Measurements from ENCODE around the gene EIF2D.
"Not testable (repeated sequence)": the region's sequence is repeated elsewhere in the genome, so short reads cannot be mapped to it uniquely, and the experiment has no call there.

EIF2D gene

GRCh38 chr1:206589206-206589605, 23.1 kb downstream of the EIF2D start:
- no peak for DNase-seq (ENCODE audit: extremely low read depth in 1 of 2, low read depth in 1 of 2)

GRCh38 chr1:206588492-206588891, 23.8 kb downstream of the EIF2D start:
- DNase-seq (ENCODE audit: extremely low read depth in 1 of 2, low read depth in 1 of 2): no peak

GRCh38 chr1:206587904-206588303, 24.4 kb downstream of the EIF2D start:
- no peak for DNase-seq (ENCODE audit: extremely low read depth in 1 of 2, low read depth in 1 of 2)

DNA sequence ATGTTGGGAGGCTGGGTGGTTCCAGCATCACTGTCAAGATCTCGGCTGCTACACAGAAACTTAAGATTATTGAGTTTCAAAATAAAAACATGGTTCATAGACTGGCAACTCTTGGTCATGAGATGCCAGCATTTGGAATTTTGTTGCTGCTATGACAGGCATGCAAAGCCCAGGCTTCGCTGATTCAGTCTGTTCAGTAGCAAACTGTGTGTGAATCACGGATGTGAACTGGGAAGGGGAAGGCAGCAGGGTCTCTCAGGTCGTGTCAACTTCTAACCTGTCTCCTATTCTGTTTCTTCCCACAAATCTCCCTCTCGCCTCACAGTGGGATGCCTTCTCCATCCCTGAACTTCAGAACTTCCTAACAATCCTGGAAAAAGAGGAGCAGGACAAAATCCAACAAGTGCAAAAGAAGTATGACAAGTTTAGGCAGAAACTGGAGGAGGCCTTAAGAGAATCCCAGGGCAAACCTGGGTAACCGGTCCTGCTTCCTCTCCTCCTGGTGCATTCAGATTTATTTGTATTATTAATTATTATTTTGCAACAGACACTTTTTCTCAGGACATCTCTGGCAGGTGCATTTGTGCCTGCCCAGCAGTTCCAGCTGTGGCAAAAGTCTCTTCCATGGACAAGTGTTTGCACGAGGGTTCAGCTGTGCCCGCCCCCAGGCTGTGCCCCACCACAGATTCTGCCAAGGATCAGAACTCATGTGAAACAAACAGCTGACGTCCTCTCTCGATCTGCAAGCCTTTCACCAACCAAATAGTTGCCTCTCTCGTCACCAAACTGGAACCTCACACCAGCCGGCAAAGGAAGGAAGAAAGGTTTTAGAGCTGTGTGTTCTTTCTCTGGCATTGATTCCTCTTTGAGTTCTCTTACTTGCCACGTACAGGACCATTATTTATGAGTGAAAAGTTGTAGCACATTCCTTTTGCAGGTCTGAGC, 25.5 kb downstream of the EIF2D start:
- DNase-seq (ENCODE audit: extremely low read depth in 1 of 2, low read depth in 1 of 2): no peak

GRCh38 chr1:206584683-206585082, 27.6 kb downstream of the EIF2D start:
- DNase-seq (ENCODE audit: extremely low read depth in 1 of 2, low read depth in 1 of 2): no peak

GRCh38 chr1:206583707-206584648, 28.3 kb downstream of the EIF2D start:
- DNase-seq (ENCODE audit: extremely low read depth in 1 of 2, low read depth in 1 of 2): peak in 1 of 2 donors; percentile 80

DNA sequence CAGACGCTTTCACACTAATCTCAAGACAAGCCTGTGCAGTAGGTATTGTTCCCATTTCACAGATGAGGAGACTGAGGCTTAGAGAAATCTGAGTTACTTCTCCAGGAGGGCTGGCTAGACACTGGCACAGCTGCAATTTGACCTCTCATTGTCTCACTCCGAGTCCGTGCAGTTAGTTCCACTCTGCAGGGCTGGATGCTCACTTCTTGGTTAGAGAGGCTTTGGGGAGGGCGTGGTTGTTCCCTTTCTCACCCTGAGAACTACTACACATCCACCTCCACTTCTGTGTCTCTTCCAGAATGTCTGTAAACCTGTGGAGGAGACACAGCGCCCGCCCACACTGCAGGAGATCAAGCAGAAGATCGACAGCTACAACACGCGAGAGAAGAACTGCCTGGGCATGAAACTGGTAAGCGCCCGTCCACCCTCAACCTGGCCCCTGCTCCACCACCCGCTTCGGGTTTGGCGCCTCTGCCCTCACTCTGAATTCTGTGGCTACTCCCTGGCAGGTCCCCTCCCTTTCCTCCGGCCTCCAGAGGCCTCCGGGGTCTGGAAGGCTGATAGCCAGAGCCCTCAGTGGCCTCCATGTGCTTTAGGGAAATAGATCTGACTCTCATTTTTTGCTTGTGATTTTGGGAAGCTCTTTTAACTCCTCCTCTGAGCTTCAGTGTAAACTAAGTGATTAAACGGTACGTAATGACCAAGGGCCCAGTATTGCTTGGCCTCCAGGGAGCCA, 29.1 kb downstream of the EIF2D start:
- DNase-seq (ENCODE audit: extremely low read depth in 1 of 2, low read depth in 1 of 2): no peak

- DNase-seq (ENCODE audit: extremely low read depth in 1 of 2, low read depth in 1 of 2): no peak
These were observed 29.7 kb downstream of the EIF2D start for GRCh38 chr1:206582537-206582936.

DNA sequence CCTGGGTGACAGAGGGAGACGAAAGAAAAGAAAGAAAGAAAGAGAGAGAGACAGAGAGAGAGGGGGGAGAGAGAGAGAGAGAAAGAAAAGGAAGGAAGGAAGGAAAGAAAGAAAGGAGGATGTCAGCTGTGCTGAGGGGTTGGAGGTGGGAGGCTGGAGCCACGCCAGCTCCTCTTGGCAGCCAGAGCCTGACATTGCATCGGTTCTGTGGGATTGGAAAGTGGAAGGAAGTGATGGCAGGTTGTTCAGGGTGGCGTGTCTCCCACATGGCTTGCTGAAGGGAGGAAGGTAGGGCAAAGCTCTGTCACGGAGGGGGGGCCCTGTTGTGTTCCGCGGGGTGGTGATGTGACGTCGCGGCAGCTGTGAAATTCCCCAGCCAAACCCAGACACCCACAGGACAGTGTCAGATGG, 30.7 kb downstream of the EIF2D start:
- DNase-seq (ENCODE audit: extremely low read depth in 1 of 2, low read depth in 1 of 2): no peak

DNA sequence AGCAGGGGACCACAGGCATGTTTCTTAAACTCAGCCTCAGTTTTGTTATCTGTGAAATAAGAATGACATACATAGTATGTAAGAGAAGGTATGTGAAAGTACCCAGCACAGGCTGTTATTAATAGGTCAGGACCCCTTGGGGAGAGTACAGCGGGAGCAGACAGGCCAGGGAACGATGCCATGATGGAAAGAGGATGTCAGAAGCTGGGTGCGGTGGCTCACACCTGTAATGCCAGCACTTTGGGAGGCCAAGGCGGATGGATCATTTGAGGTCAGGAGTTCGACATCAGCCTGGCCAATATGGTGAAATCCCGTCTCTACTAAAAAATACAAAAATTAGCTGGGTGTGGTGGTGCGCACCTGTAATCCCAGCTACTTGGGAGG, 31.2 kb downstream of the EIF2D start:
- not testable (repeated sequence) for DNase-seq (ENCODE audit: extremely low read depth in 1 of 2, low read depth in 1 of 2)

DNA sequence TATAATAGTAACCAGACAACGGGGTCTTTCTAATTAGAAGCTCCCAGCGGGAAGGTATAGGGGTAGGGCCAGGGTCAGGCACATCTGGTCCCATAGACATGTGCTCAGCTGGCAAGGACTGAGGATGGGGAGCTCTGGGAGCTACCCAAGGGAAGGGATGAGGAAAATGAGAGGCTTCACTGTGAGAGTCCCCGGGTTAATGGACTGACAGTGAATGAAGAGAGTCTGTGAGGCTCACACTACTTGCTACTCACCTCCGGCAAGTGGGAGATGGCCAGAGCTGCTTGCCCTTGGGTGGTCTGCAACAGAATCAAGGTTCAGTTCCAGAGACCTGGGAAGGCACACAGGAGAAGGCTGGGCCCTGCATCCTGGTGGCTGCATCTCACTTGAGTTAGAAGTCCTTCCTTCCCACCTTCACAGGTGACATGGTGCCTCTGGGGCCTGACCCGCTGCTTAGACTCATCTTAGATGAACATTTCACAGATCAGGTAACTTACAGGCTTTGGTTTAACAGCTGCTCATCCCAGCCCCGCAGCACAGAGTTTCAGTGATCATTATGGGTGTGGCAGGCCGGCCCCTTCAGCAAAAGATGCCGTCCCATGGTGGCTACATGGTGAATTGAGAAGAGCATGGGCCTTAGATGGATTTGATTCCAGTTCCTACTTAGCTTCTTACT, 31.7 kb downstream of the EIF2D start:
- DNase-seq (ENCODE audit: extremely low read depth in 1 of 2, low read depth in 1 of 2): no peak

DNA sequence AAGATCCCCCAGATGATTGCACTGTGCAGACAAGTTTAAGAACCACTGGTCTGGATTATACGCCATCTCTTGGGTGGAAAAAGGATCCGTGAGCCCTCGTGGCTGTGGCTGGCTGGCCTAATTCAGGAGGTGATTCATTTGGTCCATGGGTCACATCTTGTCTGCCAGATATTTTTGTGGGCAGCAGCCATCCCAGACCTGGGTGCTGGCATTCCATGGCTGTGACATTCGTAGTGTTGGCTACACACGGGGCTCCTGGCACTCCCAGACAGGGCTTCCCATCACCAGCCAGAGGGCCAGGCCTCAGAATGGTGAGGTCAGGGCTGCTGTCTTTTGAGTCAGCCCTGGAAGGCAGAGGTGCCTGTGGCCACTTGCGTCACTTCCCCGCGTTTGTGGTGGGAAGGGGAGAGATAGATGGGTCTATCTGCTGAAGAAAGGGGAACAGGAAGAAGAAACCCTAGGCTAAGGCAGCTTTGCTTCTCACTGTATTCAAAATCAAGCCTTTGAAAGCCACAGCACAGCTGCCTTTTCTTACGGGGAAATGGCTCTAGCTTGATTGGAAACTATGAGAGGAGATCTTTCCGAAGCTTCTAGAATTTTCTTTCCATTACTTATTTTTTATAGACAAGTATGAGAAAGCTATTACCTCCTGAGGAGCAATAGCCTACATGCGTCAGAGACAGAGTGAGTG, 32.4 kb downstream of the EIF2D start:
- DNase-seq (ENCODE audit: extremely low read depth in 1 of 2, low read depth in 1 of 2): peak; percentile 85 to 96

DNA sequence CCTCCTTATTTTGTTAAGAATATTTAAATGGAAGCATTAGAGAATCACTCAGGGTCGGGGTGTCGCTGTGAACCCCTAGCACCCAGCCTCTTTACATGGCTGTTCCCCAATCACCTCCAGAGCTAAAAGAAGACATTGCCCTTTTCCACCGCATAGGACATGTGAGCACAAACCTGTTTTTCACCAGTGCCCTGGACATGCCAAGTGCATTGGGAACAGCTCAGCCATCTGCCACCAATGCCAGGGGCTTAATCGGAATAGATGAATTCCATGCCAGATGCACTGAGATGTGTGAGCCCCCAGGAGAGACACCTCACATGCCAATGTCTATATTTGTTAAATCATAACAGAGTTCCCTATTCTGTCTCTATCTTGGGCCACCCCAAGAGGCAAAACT, 33.3 kb downstream of the EIF2D start:
- no peak for DNase-seq (ENCODE audit: extremely low read depth in 1 of 2, low read depth in 1 of 2)

- DNase-seq (ENCODE audit: extremely low read depth in 1 of 2, low read depth in 1 of 2): no peak
These were observed 33.9 kb downstream of the EIF2D start for GRCh38 chr1:206578068-206578977.

- no peak for DNase-seq (ENCODE audit: extremely low read depth in 1 of 2, low read depth in 1 of 2)
These were observed 34.6 kb downstream of the EIF2D start for GRCh38 chr1:206577626-206578025.

- no peak for DNase-seq (ENCODE audit: extremely low read depth in 1 of 2, low read depth in 1 of 2)
These were observed 36.1 kb downstream of the EIF2D start for GRCh38 chr1:206575894-206576737.

GRCh38 chr1:206575165-206575893, 36.9 kb downstream of the EIF2D start:
- DNase-seq (ENCODE audit: extremely low read depth in 1 of 2, low read depth in 1 of 2): no peak

Measured in stimulated activated CD8-positive, alpha-beta memory T cell treated with anti-CD3 and anti-CD28 coated beads, Interleukin-7, amount 100 ng/mL, for 48 hours (primary cell).